ENCODE measurements around the gene RPTN.
"Not testable (repeated sequence)": the region's sequence is repeated elsewhere in the genome, so short reads cannot be mapped to it uniquely, and the experiment has no call there.

Gene RPTN

DNA sequence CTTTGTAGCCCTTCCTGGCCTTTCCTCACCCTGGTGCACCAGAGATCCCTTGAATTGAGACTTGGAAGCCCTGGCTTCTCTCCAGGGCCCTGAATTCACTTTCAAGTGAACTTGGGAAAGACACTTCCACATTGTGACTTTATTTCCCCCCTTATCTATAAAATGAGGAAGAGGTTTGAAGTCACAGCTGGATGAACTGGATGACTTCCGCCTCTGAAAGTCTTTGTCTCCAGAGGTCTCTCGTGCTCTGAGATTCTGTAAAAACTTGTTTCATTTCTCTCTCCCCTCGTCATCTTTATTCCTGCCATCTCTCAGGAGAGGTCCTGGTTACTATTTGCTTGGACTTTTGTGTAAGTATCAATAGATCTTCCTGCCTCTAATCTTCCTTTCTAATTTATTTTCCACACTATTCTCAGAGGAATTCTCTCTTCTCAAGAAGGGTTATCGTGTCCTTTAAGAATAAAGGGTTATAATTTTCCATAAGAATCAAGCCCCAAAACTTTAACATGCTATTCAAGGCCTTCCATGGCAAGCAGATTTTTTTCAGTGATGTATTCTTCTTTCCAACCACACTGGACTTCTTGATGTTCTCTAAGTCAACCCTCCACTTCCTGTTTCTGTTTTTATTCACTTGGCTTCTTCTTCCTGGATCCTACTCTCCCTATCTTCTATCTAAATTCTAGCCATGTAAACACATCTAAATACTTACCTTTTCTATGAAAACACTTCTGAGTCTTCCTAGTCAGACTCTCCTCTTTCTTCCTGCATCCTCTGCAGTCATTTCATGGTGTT, 6.5 kb upstream of the RPTN start:
- DNase-seq (ENCODE audit: low read depth in 3 of 3) = no peak

DNA sequence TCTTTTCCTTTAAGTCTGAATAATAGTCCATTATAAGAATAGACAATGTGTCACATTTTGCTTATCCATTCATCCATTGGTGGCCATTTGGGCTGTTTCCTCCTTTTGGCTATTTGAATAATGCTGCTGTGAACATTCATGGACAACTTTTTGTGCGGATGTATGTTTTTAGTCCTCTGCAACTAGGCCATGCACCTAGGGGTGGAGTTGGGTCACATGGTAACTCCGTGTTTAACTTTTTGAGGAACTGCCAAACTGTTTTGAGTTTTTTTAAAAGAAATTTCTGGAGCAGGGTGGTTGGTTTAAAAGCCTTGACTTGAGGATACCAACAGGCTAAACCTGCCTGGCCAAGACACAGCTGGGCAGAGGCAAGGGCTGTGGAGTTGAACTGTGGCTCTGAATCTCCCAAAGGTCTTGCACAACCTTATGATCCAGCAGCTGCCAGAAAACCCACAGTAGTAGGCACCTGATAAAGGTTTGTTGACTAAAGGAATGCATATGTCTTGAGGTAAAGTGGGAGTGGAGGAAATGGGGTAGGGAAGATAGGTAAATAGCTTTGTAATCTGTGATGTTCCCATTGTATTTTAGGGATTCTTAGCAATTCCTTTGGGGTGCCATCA, 5.6 kb upstream of the RPTN start:
- DNase-seq (ENCODE audit: low read depth in 3 of 3) = no peak

DNA sequence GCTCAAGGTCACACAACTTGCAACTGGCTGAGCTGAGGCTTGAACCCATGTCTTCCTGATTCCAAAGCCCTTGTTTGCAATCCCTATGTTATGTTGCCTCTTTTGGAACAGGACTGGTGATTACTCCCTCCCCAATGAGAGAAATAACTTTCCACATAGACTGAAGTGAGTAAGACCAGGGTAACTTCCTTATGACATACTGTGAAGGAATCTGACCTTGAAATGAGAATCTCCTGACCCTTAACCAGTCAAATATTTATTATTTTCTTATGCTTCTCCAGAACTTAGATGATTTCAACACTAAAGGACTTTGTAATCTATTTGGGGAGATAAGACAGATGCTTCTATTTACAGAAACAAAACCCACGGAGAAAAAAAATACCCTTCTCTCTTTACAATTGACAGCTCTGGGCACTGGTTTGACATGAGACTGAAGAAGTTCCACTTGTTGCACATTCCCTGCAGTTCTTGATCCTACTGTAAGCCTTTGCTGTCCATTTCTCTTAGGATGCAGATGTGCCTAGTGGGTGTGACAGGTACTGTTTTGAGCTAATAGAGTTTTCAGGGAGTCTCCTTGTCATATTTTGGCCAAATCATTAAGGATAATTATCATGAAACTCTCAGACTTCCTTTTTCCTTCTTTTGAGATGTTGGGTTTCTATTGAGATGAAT, 3.9 kb upstream of the RPTN start:
- no peak for DNase-seq (ENCODE audit: low read depth in 3 of 3)

DNA sequence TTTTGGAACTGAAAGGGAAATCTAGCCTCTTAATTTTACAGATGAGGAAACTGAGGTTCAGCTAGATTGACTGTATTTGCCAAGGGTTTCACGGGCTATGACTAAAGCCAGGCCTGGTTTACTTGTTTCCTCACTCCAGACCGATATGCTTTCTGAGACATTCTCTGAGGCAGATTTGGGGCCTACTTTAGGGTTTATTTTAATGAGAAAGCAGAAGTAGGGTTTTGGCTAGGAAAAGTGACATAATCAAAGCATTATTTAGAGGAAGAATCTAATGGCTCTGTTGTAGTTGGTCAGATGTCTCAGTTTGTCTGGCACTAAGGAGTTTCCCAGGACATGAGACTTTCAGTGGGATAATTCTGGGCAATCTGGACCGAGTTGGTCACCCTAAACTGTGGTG, 1.5 kb upstream of the RPTN start:
- DNase-seq (ENCODE audit: low read depth in 3 of 3) = no peak

DNA sequence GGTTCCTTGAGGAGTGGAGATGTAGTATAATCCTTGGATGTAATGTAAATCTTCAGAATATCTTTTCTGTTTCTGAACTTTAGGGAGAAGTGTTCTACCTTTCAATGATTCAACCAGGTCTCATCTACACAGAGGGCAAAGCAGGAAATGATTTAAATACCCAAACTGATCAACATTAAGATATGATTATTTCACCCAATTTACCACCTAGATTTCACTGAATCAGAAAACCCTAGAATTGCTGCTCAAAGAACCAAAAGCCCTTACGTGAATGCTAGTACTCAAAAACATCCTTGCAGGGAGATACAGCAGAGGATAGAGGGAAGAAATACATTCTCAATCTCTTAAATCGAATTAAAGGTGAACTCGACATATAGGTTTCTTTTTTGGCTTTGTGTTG, 5.0 kb downstream of the RPTN start:
- no peak for DNase-seq (ENCODE audit: low read depth in 3 of 3)

DNA sequence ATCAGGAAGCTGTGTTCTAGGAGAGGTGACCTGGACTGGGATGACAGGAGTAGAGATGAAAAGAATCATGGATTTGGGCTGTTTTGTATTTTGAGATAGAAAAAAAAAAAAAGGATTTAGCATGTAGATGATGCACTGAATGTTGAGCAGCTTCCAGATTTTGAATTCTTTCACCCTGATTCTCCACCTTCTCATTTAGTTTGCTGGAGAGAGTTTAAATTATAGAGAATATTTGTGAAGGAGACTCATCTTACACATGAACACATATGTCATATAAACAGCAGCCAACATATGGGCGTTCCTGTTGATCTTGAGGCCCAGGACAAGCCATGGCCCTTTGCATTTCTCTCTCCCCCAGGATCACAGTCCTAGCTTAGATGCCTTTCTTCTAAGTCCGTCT, 7.4 kb downstream of the RPTN start:
- no peak for DNase-seq (ENCODE audit: low read depth in 3 of 3)

DNA sequence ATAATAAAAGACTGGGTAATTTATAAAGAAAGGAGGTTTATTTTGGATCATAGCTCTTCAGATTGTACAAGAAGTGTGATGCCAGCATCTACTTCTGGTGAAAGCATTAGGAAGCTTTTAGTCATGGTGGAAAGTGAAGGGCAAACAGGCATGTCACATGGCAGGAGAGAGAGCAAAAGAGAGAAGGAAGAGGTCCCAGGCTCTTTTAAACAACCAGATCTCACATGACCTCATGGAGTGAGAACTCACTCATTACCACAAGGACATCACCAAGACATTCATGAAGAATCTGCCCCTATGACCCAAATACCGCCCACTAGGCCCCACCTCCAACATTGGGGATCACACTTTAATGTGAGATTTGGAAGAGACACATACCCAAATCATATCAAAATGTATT, 10.0 kb downstream of the RPTN start:
- DNase-seq (ENCODE audit: low read depth in 3 of 3) = no peak

DNA sequence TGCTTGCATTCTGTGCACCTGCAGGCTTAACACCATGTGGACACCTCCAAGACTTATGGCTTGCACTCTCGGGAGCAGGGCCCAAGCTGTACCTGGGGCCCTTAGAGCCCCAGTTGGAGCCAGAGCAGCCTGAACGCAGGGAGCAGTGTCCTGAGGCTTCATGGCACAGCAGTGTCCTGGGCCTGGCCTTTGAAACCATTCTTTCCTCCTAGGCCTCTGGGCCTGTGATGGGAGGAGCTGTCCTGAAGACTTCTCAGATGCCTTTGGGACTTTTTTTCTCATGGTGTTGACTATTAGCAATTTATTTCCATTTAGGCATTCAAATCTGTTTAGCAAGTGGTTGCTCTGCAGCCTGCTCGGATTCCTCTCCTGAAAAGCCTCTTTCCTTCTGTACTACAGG, 11.0 kb downstream of the RPTN start:
- no peak for DNase-seq (ENCODE audit: low read depth in 3 of 3)

DNA sequence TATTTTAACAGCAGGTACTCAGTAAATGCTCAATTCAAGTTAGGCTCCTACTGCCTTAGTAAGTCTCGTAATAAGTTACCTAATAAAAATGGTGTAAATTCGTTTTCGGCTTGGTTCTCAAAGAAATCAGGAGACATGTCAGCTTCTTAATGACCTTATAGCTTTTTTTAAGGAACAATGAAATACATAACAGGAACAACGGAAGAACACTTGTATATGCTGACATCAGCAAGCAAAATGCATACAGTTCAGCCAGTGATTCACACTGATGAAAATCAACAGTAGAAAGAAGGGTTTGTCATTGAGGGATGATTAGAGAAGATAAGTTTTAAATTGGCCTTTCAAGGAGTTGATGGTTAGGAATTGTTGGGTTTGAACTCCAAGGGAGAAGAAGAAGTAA, 13.3 kb downstream of the RPTN start:
- no peak for DNase-seq (ENCODE audit: low read depth in 3 of 3)

DNA sequence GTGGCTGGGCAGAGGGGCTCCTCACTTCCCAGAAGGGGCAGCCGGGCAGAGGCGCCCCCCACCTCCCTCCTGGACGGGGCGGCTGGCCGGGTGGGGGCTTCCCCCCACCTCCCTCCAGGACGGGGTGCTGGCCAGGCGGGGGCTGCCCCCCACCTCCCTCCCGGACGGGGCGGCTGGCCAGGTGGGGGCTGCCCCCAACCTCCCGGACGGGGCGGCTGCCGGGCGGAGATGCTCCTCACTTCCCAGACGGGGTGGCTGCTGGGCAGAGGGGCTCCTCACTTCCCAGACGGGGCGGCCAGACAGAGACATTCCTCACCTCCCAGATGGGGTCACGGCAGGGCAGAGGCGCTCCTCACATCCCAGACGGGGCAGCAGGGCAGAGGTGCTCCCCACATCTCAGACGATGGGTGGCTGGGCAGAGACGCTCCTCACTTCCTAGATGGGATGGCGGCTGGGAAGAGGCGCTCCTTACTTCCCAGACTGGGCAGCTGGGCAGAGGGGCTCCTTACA, 14.3 kb downstream of the RPTN start:
- not testable (repeated sequence) for DNase-seq (ENCODE audit: low read depth in 3 of 3)

DNA sequence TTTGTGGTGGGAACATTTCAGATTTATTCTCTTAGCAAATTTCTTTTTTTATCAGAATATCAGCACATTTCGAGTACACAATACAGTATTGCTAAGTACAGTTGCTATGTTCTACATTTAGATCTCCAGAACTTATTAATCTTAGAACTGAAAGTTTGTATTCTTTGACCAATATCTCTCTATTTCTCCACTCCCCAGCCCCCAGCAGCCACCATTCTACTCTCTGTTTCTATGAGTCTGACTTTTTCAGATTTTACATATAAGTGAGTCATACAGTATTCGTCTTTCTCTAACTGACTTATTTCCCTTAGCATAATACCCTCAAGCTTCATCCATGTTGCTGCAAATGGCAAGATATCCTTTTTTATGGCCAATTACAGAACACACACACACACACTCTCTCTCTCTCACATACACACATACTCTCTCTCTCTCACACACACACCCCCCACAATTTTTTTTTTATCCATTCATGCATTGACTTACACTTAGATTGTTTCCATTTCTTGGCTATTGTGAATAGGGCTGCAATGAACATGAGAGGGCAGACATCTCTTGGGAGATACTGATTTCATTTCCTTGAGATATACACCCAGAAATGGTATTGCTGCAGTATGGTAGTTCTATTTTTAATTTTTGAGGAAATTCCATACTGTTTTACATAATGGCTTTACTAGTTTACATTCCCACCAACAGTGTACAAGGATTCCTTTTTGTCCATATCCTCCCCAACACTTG, 15.7 kb downstream of the RPTN start:
- DNase-seq (ENCODE audit: low read depth in 3 of 3) = peak in 2 of 3 donors; percentile 12 to 27

DNA sequence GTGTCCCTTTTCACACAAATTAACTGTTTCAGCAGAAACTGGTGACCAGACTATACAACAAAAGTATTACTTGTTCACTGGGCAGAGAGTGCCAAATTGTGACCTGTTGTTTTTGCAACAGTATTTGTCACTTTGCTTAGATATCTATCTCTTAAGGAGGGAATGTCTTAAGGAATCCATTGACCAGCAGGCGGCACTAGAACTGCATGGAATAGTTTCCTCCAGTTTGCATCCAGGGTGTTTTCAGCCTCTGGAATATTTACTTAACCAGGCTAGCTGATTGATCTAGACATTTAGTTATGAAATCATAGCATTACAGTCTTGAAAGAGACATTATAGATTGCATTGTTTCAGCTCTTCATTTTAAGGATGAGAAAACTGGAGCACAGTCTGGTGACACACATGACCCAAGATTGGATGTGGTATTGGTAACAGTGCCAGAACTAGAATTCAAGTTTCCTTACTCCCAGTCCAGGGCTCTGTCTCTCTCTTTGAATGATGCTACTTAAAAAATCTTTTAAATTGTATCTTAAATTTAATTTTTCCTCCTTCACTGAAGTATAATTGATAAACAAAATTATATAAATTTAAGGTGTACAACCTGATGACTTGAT, 16.9 kb downstream of the RPTN start:
- peak in 1 of 3 donors; percentile 7 for DNase-seq (ENCODE audit: low read depth in 3 of 3)

DNA sequence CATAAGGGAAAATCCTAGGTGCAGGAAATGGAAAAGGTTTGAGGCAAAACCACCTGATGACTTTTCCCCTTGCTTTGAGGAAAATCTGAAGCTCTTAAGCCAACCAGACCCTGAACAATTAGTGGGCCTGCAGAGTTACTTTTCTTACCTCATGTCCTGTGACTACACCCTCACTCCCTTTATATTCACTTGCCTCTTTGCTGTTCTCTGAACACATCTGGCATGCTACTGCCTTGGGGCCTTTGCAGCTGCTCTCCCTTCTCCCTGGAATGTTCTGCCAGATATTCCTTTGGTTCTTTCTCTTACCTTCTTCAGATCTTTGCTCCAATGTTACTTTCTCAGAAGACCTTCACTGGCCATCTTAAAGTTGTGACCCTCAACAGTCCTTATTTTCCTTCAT, 21.8 kb downstream of the RPTN start:
- no peak for DNase-seq (ENCODE audit: low read depth in 3 of 3)

DNA sequence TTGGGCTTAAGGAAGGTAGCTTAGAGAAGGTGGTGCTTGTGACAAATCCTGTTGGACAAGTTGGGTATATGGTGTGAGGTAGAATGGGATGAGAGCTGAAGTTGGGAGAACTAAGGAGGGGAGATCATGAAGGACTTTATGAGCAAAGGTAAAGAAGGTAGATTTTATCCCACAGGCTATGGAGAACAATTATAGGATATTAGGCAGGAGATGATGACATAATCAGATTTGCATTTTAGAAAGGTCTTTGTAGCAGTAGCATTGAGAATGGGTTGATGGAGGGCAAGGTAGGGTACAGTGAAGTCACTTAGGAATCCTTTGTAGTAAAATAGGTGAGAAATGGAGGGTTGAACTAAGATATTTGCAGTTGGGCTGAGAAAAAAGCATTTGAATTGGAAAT, 28.8 kb downstream of the RPTN start:
- no peak for DNase-seq (ENCODE audit: low read depth in 3 of 3)

DNA sequence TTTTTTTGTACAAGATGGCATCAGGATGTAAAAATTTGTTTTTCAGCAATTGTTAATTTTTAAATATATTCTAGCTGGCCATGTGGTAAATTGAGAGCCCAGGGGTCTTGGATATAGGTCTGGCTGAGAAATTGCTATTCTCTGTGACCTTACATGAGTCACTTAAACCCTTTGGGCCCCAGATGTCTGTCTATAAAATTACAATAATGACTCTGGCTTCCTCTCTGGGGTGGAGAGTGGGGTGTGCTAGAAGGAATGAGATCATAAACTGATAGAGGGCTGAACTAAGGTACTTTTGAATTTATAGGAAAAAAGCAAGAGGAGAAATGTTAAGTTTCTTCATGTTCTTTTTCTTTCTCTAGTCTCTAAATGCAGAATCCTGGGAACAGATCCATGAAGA, 31.4 kb downstream of the RPTN start:
- no peak for DNase-seq (ENCODE audit: low read depth in 3 of 3)

DNA sequence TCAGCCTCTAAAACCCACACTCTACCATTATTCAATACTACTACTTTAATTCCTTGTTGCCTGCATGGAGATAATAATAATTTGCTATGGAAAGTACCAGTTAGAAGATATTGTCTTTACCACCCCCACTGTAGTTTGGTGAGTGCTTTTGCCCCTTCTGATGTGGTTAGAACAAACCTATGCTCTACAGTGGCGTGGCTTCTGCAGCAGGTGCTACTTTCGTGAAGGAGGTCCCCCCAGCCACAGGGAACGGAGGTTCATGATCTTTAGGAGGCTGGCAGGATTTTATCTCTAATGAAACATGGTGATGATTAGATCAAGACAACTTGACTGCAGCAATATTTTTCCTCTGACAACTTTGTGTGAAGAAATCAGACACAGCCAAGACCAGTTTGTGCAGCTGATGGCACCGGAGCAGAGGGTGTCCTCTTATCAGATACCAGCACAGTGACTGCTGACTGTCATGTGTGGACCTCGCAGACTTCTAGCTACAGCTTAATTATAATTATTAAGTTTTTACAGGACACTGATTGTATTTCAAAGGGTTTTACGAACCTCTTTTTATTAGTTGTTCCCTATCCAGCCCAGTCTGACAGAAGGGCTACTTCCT, 33.1 kb downstream of the RPTN start:
- DNase-seq (ENCODE audit: low read depth in 3 of 3) = no peak

DNA sequence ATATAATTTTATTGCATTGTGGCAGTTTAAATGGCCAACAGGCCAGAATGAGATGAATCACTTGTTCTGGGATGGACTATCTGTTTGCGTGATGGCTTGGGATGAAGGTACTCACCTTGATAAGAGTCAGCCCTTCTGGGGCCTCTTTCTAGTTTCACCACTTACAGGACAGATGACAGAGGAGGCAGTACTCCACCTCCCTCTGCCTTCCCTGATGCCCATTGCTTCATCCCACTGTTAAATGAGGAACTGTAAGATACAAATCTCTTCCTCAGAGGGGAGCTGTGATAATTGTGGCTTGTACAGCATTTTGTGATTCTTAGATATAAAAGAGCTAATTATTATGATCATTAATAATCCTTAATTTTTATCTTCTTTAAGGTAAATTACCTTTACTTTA, 40.1 kb downstream of the RPTN start:
- no peak for DNase-seq (ENCODE audit: low read depth in 3 of 3)

DNA sequence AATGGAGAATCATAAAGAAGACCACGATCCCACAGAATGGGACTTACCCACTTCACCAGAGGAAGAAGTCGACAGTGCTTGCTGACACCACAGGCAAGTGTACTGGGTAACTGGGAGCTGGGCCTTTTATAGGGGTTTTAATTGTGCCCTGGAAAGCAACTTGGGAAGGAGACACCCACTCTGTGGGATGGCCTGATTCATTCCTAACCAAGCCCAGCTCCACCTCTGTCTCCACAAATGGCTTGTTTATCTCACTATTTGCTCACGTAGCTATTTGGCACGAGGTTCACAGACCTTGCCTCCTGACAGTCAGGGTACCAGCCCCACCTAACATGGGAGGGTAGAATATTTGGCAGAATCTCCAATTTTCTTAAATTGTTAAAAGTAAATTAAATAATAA, 43.7 kb downstream of the RPTN start, which contains the start of gene TCHH:
Gene TCHH (minus strand): TSS at position 101 of the 400 bp plus-strand sequence. CDS start 1,364 bp downstream, outside the sequence.
- no peak for DNase-seq (ENCODE audit: low read depth in 3 of 3)

DNA sequence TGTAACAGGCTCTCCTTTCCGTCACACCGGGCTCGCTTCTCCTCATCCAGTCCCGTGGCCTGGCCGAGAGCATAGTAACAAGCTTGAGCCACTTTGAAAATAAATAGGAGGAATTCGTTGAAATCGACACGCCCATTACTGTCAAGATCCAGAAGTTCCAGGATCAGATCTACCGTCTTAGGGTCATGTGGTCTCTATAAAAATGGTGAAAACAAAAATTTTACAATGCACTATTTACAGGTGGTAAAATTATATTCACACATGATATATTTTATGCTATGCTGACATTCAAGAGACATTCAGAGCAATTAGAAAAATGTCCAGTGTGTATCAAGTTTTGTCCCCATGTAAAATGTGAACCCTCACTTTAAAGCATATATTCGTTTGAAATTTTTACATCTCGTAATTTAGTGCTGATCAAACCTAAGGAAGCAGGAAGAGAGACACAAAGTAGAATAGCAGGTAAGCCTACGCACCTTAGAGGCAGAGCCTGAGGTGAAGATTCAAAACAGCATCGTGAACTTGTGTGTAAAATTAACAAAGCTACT, 46.1 kb downstream of the RPTN start:
- no peak for DNase-seq (ENCODE audit: low read depth in 3 of 3)

DNA sequence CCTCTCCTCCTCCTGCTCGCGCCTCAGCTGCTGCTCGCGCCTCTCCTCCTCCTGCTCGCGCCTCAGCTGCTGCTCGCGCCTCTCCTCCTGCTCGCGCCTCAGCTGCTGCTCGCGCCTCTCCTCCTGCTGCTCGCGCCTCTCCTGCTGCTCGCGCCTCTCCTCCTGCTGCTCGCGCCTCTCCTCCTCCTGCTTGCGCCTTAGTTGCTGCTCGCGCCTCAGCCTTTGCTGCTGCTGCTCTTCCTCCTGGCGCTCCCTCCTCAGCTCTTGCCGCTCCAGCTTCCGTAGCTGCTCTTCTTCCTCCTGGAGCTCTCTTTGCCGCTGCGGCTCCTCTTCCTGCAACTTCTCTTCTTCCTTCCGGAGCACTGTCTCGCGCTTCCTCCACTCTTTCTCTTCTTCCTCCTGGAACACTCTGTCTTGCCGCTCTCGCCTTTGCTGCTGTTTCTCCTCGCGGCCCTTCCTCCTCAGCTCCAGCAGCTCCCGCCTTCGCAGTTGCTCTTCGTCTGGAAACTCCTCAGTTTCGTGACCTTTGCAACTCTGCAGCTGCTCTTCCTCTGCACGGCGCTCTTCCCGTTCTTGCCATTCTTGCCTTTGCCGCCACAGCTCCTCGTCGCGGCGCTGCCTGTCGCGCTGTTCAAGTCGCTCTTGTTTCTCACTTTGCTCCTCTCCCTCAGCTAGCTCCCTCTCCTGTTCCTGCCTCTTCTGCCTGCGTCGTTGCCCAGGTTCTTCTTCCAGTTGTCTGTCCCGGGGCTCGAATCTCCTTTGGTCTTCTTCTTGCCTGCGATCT, 46.7 kb downstream of the RPTN start:
- no peak for DNase-seq (ENCODE audit: low read depth in 3 of 3)
